Vagina (tissue), 2 donors: ENCODE results near the gene ITPKB.

Source experiments
- POLR2A ChIP-seq, 2 donors: fragments of 450-650 bp; IDR thresholded peaks; one replicate each; pipeline ENCODE4 v1.6.1; 2017; ENCODE audit warnings: antibody characterized with exemption in 2 of 2, mild to moderate bottlenecking in 2 of 2, moderate library complexity in 2 of 2
- POLR2AphosphoS5 ChIP-seq, 2 donors: sonication (generic); formaldehyde crosslinking; IDR thresholded peaks; one replicate each; pipeline ENCODE4 v1.9.0; 2017; ENCODE audit warnings: antibody characterized with exemption in 2 of 2, mild to moderate bottlenecking in 2 of 2, low read depth in 1 of 2; ENCODE audit not compliant: insufficient read depth in 1 of 2
- TF ChIP-seq, protein P1 (sequence below), 3 experiments: fragments of 450-650 bp in 2 of 3; fragments of 200-600 bp in 1 of 3; sonication (generic) in 1 of 3; IDR thresholded peaks; one replicate each; pipeline ENCODE4 v1.5.1; 2017 to 2019; ENCODE audit warnings: antibody characterized with exemption in 3 of 3, mild to moderate bottlenecking in 2 of 3, moderate library complexity in 2 of 3

DNA sequence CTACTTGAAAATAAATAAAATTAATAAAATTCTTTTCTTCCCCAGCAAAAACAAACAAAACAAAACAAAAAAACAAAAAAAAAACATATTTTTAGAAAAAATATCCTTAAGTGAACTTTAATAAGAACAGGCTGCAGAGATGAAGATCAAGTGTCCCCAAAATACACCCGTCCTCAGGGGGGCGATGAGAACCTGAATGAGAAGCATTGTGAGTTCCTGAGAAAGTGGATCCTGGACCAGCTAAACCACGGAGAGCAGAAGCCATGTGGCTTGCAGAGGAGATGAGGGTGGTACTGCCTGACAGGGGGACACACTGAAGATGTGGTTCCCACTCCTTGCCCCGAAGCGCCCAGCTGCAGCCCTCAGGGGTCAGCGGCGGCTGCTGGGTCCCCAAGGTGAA, 89.3 kb downstream of the ITPKB start:
- TF ChIP-seq, protein P1, sequence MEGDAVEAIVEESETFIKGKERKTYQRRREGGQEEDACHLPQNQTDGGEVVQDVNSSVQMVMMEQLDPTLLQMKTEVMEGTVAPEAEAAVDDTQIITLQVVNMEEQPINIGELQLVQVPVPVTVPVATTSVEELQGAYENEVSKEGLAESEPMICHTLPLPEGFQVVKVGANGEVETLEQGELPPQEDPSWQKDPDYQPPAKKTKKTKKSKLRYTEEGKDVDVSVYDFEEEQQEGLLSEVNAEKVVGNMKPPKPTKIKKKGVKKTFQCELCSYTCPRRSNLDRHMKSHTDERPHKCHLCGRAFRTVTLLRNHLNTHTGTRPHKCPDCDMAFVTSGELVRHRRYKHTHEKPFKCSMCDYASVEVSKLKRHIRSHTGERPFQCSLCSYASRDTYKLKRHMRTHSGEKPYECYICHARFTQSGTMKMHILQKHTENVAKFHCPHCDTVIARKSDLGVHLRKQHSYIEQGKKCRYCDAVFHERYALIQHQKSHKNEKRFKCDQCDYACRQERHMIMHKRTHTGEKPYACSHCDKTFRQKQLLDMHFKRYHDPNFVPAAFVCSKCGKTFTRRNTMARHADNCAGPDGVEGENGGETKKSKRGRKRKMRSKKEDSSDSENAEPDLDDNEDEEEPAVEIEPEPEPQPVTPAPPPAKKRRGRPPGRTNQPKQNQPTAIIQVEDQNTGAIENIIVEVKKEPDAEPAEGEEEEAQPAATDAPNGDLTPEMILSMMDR (IDR thresholded peaks at IDR 0.05): peak in 1 of 3 experiments; percentile 13
- TF ChIP-seq POLR2A (IDR thresholded peaks at IDR 0.05) (no peak), POLR2AphosphoS5 (IDR thresholded peaks at IDR 0.05; ENCODE audit: insufficient read depth in 1 of 2, low read depth in 1 of 2) (no peak)
